ENCODE data around the gene CASP3.

DNA sequence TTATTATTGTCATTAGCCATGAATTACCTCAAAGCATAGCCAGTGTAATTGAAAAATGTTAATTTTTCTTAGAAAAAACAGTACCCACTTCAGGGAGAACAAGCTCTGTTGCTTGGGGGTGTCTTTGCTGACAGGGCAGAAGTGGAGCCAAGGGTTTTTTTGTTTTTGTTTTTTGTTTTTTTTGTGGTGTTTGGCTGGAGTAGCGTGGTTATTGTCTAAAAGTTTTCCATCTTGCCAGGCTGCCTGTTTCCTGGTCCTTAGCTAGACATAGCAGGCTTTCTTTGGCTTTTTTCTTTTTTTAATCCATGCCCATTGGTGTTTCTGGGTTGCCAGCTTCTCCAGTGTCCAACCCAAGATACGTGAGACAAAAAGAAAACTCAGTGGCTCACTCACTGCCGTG, 61.5 kb downstream of the CASP3 start:
- TF ChIP-seq, protein P1, sequence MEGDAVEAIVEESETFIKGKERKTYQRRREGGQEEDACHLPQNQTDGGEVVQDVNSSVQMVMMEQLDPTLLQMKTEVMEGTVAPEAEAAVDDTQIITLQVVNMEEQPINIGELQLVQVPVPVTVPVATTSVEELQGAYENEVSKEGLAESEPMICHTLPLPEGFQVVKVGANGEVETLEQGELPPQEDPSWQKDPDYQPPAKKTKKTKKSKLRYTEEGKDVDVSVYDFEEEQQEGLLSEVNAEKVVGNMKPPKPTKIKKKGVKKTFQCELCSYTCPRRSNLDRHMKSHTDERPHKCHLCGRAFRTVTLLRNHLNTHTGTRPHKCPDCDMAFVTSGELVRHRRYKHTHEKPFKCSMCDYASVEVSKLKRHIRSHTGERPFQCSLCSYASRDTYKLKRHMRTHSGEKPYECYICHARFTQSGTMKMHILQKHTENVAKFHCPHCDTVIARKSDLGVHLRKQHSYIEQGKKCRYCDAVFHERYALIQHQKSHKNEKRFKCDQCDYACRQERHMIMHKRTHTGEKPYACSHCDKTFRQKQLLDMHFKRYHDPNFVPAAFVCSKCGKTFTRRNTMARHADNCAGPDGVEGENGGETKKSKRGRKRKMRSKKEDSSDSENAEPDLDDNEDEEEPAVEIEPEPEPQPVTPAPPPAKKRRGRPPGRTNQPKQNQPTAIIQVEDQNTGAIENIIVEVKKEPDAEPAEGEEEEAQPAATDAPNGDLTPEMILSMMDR (IDR thresholded peaks at IDR 0.05; ENCODE audit: borderline replicate concordance, extremely low read depth, low read length, poor library complexity, severe bottlenecking) = no peak
- TF ChIP-seq EZH2 (IDR thresholded peaks at IDR 0.05; ENCODE audit: borderline replicate concordance, low read depth, low read length, severe bottlenecking) = no peak
